GM19463 (cell line): Measurements from ENCODE around the gene FAM200B.
"Not testable (repeated sequence)": the region's sequence is repeated elsewhere in the genome, so short reads cannot be mapped to it uniquely, and the experiment has no call there.

ENCODE experiments used
- ATAC-seq: cut with Tn5 transposase; IDR thresholded peaks from one replicate; pipeline ENCODE4 v1.9.1; 2021; ENCODE audit warnings: mild to moderate bottlenecking, moderate library complexity; ENCODE audit not compliant: unreplicated experiment

The FAM200B gene

DNA sequence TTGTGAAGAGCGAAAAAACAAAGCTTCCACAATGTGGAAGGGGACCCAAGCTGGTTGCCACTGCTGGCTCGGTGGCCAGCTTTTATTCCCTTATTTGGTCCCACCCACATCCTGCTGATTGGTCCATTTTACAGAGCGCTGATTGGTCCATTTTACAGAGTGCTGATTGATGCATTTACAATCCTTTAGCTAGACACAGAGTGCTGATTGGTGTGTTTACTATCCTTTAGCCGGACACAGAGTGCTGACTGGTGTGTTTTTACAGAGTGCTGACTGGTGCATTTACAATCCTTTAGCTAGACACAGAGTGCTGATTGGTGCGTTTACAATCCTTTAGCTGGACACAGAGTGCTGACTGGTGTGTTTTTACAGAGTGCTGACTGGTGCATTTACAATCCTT, 51.4 kb downstream of the FAM200B start:
- not testable (repeated sequence) for ATAC-seq

DNA sequence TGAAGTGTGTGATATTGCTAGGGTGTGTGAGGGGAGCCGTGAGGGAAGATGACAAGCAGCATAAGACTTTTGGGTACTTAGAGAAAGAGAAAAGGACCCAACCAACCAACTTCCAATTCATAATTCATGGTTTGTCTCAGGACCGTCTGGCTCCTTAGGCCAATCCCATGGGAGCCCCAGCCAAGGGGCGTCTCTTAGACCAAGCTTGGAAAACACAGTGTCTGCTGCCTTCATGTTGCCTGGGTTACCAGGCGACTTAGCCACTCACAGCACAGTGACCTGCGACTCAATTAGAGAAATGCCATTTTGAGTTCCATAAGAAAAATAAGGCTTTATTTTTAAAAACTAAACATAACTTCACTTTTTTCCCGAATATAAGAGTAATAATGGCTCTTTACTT, 53.9 kb downstream of the FAM200B start:
- ATAC-seq = no peak

GRCh38 chr4:15736514-15737050, 55.0 kb downstream of the FAM200B start:
- ATAC-seq = no peak

- ATAC-seq = no peak
Observed at GRCh38 chr4:15737255-15737654, 55.6 kb downstream of the FAM200B start.

DNA sequence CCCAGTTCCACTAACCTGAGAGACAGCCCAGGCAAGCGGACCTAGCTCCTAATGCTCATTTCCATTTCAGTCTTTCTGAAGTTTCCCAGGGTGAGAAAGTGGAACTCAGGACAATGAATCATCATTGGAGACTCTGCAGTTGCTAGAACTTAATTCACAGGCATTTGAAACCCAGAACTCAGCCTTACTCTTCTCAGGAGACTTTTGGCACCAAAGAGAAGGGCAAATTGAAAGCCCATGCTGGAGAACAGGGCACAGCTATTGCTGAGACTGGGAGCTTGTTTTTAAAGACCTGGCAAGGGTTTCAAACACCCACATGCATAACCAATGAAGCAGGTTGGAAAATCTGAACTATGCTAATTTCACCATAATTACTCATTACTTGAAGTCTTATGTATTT, 57.2 kb downstream of the FAM200B start:
- no peak for ATAC-seq
